GF-D8 (cell line): Measurements from ENCODE around the gene BBS1.
"Not testable (repeated sequence)": the region's sequence is repeated elsewhere in the genome, so short reads cannot be mapped to it uniquely, and the experiment has no call there.

Source experiments
- DNase-seq: peaks from one replicate; lab custom pipeline; 2025; lab: John Stamatoyannopoulos, UW

Gene BBS1

DNA sequence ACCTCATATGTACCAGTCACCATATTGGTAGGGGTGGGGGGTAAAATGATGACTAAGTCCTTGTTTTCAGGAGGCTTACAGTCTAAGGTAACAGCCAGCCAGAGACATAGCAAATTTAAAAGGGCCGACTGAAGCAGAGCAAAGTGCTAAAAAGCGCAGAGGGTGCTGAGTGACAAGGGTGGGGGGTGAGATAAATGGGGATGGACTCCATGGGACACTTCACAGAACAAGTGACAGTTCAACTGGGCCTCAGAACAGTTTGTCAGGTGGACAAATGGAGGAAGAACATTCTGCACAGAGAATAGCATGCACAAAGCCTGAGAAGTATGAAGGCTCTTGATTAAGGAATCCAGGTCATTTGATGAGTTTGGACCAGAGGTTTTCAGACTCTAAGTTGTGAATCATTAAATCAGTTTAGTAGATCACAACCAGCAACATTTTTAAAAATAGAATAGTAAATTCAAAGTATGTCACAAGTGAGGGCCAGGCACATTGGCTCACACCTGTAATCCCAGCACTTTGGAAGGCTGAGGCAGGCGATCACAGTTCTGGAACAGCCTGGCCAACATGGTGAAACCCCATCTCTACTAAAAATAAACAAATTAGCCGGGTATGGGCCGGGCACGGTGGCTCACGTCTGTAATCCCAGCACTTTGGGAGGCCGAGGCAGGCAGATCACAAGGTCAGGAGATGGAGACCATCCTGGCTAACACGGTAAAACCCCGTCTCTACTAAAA, 14.0 kb downstream of the BBS1 start:
- no peak for DNase-seq

GRCh38 chr11:66529069-66529468, 18.6 kb downstream of the BBS1 start:
- no peak for DNase-seq

DNA sequence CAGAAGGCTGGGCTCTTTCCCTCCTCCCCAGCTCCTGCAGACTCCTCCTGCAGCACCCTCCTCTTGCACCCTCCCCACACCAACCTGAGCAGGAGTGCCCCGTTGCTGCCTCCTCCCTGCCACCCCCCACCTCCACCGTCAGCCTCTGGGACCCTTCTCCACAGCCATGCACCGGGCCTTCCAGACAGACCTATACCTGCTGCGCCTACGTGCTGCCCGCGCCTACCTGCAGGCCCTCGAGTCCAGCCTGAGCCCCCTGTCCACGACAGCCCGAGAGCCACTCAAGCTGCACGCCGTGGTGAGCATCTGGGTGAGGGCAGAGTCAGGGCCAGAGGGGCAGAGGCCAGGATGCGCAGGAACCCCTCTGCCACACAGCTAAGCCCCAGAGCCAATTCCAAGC, 19.2 kb downstream of the BBS1 start:
- no peak for DNase-seq

GRCh38 chr11:66530927-66531709, 20.7 kb downstream of the BBS1 start:
- no peak for DNase-seq

DNA sequence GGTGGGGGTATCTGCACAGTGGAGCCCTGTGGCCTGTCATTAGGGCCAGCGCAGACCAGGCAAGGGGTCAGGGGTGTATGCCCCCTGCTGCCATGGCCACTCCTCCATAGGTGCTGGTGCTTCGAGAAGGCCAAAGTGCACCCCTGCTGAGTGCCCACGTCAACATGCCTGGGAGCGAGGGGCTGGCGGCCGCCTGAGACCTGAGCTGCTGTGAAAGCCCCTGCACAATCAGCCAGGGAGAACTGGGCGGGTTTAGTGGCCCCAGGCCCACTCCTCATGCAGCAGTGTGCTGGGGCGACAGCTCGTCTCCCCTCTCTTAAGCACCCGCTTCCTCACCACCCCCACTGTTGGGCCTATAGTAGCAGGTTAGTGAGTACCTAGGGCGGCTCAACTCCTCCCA, 21.4 kb downstream of the BBS1 start:
- no peak for DNase-seq

DNA sequence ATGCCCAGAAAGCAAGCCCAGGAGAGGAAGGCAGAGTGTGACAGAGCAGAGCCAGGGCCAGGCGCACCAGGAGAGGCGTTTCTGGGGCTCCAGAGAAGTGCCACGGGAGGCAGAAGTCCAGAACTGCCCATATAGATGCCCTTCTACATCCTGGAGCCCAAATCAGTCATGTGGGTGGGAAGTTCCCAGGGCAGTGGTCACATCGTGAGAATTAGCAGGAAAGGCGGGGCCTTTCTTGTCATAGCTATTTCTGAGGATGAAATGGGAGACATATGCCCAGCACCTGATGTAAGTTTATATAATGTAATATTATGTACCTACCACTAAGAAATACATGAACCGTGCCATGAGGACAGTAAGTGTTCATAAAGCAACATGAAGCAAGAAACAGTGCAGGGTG, 22.3 kb downstream of the BBS1 start:
- no peak for DNase-seq

DNA sequence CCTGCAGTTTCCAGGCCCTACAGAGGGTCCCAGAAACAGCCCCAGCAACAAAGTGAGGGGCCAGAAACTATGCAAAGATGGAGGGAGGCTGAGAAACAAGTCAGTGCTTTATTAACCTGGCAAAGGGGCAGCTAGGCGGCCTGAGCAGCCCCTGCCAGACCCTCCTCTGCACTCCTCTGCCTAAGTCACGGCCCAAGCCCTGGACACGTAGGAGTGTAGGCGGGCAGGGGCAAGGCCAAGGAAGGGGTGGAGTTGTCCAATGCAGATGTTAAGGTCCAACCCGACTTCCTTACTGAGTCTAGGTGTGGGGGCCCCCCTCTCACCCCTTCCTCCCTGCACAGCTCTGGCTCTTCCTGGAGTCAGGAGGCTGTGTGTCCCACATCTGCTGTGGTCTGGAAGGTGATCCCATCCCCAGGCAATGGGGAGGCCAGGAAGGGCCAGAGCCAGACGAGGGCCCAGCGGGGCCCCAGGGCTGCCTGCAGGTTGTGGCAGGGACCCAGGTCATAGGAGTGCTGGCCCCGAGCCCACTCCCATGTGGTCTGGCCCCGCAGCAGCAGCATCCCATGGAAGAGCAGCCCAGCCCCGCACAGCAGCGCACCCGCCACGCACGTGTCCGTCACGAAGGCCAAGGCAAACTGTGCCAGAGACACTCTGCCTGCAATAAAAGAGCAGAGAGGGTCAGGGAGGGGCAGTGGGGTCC, 28.9 kb downstream of the BBS1 start:
- no peak for DNase-seq

DNA sequence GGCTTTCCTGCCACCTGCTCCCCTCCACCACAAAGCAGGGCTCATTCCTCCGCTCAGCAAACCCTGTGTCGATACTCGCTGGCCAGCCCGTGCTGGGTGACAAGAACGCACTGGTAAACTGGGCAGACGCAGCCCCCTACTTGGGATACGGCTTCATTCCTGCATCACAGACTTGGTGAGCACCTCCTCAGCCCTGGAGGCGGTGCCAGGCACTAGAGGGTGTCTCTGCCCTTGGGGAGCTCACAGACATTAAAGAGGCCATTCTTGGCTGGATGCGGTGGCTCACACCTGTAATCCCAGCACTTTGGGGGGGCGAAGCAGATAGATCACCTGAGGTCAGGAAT, 29.4 kb downstream of the BBS1 start:
- DNase-seq: no peak

- DNase-seq: not testable (repeated sequence)
These were observed 30.2 kb downstream of the BBS1 start for GRCh38 chr11:66540598-66540997.

GRCh38 chr11:66541892-66542291, 31.5 kb downstream of the BBS1 start:
- DNase-seq: no peak

GRCh38 chr11:66542362-66542761, 31.9 kb downstream of the BBS1 start:
- DNase-seq: no peak

- DNase-seq: peak; percentile 16
These were observed 33.0 kb downstream of the BBS1 start for GRCh38 chr11:66543263-66544107.

GRCh38 chr11:66544952-66545351, 34.5 kb downstream of the BBS1 start:
- not testable (repeated sequence) for DNase-seq

DNA sequence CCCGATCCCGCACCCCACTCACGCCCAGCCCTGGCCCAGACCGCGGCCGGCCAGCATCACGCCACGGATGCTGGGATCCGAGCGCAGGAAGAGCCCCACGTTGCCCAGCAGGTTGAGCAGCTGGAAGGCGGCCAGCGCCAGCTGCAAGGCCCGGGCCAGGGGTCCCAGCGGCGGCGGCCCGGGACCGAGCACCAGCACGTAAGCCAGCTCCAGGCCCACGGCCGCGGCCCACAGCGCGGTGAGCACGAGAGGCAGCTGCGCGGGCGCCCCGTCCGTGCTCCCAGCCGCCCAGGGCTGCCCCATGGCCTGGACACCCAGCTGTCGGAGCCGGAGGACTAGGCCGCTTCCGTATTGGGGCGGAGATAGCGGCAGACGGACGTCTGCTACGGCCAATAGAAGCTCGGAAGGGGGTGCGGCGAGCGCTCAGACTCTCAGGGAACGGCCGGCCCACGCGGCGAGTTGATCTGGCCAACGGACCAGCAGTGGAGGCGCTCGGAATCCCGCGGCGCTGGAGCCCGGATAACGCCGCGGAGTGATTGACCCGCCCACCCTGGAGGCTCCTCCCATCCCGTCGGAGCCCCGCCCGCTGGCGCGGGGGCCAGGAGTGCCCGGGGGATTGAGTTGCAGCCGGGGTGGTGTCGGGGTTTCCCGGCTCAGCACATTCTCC, 35.4 kb downstream of the BBS1 start, which contains the start of gene ZDHHC24:
ZDHHC24 (minus strand) TSS at position 348 of the 667 bp plus-strand sequence; CDS start at position 303, 45 bp downstream.
- peak; percentile 80 for DNase-seq

DNA sequence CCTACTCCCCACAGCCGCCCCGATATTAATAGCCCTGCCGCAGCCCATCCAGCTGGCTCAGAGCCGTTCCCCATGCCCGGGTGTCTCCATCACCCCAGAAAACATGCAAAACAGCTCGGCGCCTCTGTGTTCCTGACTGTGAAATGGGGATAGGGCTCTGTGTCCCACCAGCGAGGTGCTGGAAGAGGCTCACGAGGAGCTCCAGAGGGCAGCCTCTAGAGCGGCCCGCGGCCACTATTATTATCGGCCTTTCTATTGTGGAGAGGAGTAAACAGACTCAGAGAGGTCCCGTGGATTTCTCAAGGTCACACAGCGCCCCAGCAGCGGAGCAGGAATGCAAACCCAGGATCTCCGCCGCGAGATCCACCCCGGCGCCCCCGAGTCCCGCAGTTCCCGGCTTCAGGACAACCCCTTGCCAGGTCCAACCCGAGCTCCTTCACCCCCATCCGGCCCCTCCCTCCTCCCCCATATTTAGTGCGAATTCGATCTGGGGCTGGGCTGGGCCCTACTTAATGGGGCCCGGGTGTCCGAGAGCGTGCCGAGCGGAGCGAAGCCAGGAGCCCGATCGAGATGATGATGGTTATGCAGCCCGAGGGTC, 36.0 kb downstream of the BBS1 start, which contains the start of gene ACTN3:
ACTN3 (plus strand) TSS at position 536 of the 598 bp plus-strand sequence; CDS start at position 571, 35 bp downstream.
- DNase-seq: no peak

DNA sequence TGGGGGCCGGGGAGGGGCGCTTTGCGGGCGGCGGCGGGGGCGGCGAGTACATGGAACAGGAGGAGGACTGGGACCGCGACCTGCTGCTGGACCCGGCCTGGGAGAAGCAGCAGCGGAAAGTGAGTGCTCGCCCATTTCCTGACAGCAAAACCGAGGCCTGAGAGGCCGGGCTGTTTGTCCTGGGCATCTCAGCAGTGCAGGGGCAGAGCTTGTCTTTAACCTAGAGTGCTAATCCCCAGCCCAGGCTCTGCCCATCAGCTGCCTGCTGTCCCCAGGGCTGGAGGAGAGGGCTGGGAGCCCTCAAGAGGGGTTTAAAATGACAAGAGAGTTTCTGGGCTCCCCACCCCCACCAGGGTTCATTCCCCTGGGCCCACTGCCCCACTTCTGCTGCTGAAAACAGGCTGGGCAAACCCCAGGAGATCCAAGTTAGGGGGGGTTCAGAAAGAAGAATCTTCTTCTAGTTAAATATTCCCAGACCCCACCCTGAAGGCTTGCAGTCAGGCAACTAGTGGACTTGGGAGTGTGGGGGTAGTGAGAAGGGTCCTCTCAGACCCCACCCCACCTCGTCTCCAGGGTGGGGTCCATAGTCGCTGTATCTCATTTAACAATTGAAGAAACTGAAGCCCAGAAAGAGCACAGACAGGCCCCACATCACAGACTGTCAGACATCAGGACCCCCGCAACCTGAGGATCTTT, 36.7 kb downstream of the BBS1 start:
- DNase-seq: no peak

GRCh38 chr11:66547662-66548009, 37.2 kb downstream of the BBS1 start:
- DNase-seq: no peak

GRCh38 chr11:66548041-66548440, 37.6 kb downstream of the BBS1 start:
- no peak for DNase-seq

GRCh38 chr11:66548774-66549630, 38.6 kb downstream of the BBS1 start:
- DNase-seq: no peak
